WTC11 (cell line): Measurements from ENCODE around the gene MUC2. TPM values are rescaled to one million over a fixed set of nuclear protein-coding genes. Genes with fewer than 3 reads are reported as not detected.

Experiments used
- ATAC-seq: fragments of 200-7000 bp; cut with Tn5 transposase; 2 replicates; pipeline ENCODE4 v1.10.0; 2021; ENCODE audit warnings: mild to moderate bottlenecking, moderate library complexity
- CTCF ChIA-PET: fragments of 300-600 bp; sonication (Branson Sonifier 250); formaldehyde crosslinking; loops from one replicate; lab custom pipeline; 2021; ENCODE audit warnings: antibody characterized with exemption; lab: Charles Lee
- POLR2A ChIA-PET: fragments of 350-600 bp; sonication (Branson Sonifier 250); formaldehyde crosslinking; loops from one replicate; lab custom pipeline; 2021; ENCODE audit warnings: antibody characterized with exemption; lab: Charles Lee
- DNase-seq: peaks from one replicate; pipeline ENCODE4 v3.0.0; 2021; ENCODE audit warnings: low spot score
- H3K27ac Mint-ChIP-seq: 2 replicates; pipeline ENCODE4 v1.8.0; 2021; ENCODE audit warnings: mixed read lengths
- H3K27me3 Mint-ChIP-seq: 2 replicates; pipeline ENCODE4 v1.8.0; 2021; ENCODE audit warnings: low read depth, mild to moderate bottlenecking, moderate library complexity, mixed read lengths
- H3K36me3 Mint-ChIP-seq: 2 replicates; pipeline ENCODE4 v1.8.0; 2021; ENCODE audit warnings: mixed read lengths
- H3K4me1 Mint-ChIP-seq: 2 replicates; pipeline ENCODE4 v1.8.0; 2022; ENCODE audit warnings: mixed read lengths
- H3K4me3 Mint-ChIP-seq: 2 replicates; pipeline ENCODE4 v1.8.0; 2021; ENCODE audit warnings: mild to moderate bottlenecking, moderate library complexity, mixed read lengths
- H3K9me3 Mint-ChIP-seq: 2 replicates; pipeline ENCODE4 v1.8.0; 2021; ENCODE audit warnings: mixed read lengths
- ATF1 ChIP-seq: sonication (generic); formaldehyde crosslinking; IDR thresholded peaks from 2 replicates; pipeline ENCODE4 v1.8.1; 2023; ENCODE audit warnings: mild to moderate bottlenecking, moderate library complexity, missing genetic modification reagents
- CBFB ChIP-seq: sonication (generic); formaldehyde crosslinking; IDR thresholded peaks from 2 replicates; pipeline ENCODE4 v1.8.1; 2022; ENCODE audit warnings: mild to moderate bottlenecking, low read depth, missing genetic modification reagents
- E2F4 ChIP-seq: sonication (generic); formaldehyde crosslinking; IDR thresholded peaks from 2 replicates; pipeline ENCODE4 v1.8.1; 2022; ENCODE audit warnings: low read depth, mild to moderate bottlenecking, moderate library complexity, missing genetic modification reagents, borderline replicate concordance
- FOXK1 ChIP-seq: sonication (generic); formaldehyde crosslinking; IDR thresholded peaks from 2 replicates; pipeline ENCODE4 v1.8.0; 2022; ENCODE audit warnings: mild to moderate bottlenecking, moderate library complexity, missing genetic modification reagents
- GTF2I ChIP-seq: fragments of 250-450 bp; sonication (Bioruptor Pico); conservative IDR thresholded peaks from 2 replicates; pipeline ENCODE4 v1.4.0; 2021; ENCODE audit warnings: mild to moderate bottlenecking
- KAT7 ChIP-seq: sonication (generic); formaldehyde crosslinking; IDR thresholded peaks from 2 replicates; pipeline ENCODE4 v1.8.1; 2023; ENCODE audit warnings: missing genetic modification reagents, mild to moderate bottlenecking, borderline replicate concordance
- NFYB ChIP-seq: sonication (generic); formaldehyde crosslinking; conservative IDR thresholded peaks from 2 replicates; pipeline ENCODE4 v1.8.0; 2022; ENCODE audit warnings: low read depth, missing genetic modification reagents
- NR2C2 ChIP-seq: sonication (generic); formaldehyde crosslinking; IDR thresholded peaks from 2 replicates; pipeline ENCODE4 v1.8.0; 2022; ENCODE audit warnings: mild to moderate bottlenecking, missing genetic modification reagents
- NR3C1 ChIP-seq: sonication (generic); formaldehyde crosslinking; conservative IDR thresholded peaks from 2 replicates; pipeline ENCODE4 v1.8.1; 2023; ENCODE audit warnings: low read depth, mild to moderate bottlenecking, missing genetic modification reagents
- SMAD4 ChIP-seq: sonication (generic); formaldehyde crosslinking; IDR thresholded peaks from 2 replicates; pipeline ENCODE4 v1.8.0; 2022; ENCODE audit warnings: mild to moderate bottlenecking, missing genetic modification reagents
- STAT6 ChIP-seq: sonication (generic); formaldehyde crosslinking; conservative IDR thresholded peaks from 2 replicates; pipeline ENCODE4 v1.8.1; 2023; ENCODE audit warnings: mild to moderate bottlenecking, low read depth, missing genetic modification reagents, moderate library complexity
- TEAD1 ChIP-seq: sonication (generic); formaldehyde crosslinking; IDR thresholded peaks from 2 replicates; pipeline ENCODE4 v1.8.0; 2022; ENCODE audit warnings: mild to moderate bottlenecking, missing genetic modification reagents
- ZNF121 ChIP-seq: sonication (generic); formaldehyde crosslinking; IDR thresholded peaks from 2 replicates; pipeline ENCODE4 v1.8.0; 2023; ENCODE audit warnings: missing genetic modification reagents
- ZNF396 ChIP-seq: fragments of 250-450 bp; sonication (Bioruptor Pico); IDR thresholded peaks from 2 replicates; pipeline ENCODE4 v1.8.0; 2021; ENCODE audit warnings: mild to moderate bottlenecking, moderate library complexity, borderline replicate concordance
- ZNF425 ChIP-seq: fragments of 250-450 bp; sonication (Bioruptor Pico); conservative IDR thresholded peaks from 2 replicates; pipeline ENCODE4 v1.9.0; 2021; ENCODE audit warnings: mild to moderate bottlenecking
- ZNF532 ChIP-seq: fragments of 250-450 bp; sonication (Bioruptor Pico); IDR thresholded peaks from 2 replicates; pipeline ENCODE4 v1.9.0; 2021; ENCODE audit warnings: mild to moderate bottlenecking, borderline replicate concordance
- ZNF671 ChIP-seq: fragments of 250-450 bp; sonication (Bioruptor Pico); IDR thresholded peaks from 2 replicates; pipeline ENCODE4 v1.8.0; 2021; ENCODE audit warnings: mild to moderate bottlenecking
- ZSCAN18 ChIP-seq: fragments of 250-450 bp; sonication (Bioruptor Pico); IDR thresholded peaks from 2 replicates; pipeline ENCODE4 v2.1.2; 2022; ENCODE audit warnings: mild to moderate bottlenecking, moderate library complexity
- total RNA-seq: library from RNA; stranded (reverse); gene quantifications from 3 replicates; pipeline ENCODE4 v1.2.3, GENCODE V29; 2021

MUC2 gene
- total RNA-seq, 1 experiment from 2014 or later, result 0.22 TPM

GRCh38 chr11:1076061-1076665 is 1.5 kb downstream of the MUC2 start:
- TF ChIP-seq SMAD4, result no peak
- TF ChIP-seq GTF2I (CRISPR knock-in tag), result no peak
- TF ChIP-seq CBFB, result no peak
- TF ChIP-seq ZNF121, result no peak
- TF ChIP-seq FOXK1 (CRISPR knock-in tag), result no peak
- no peak overlapping the region for H3K27ac Mint-ChIP-seq
- H3K4me1 Mint-ChIP-seq, result no peaks in the 10 kb centered on the region

GRCh38 chr11:1077033-1077416 is 2.4 kb downstream of the MUC2 start:
- ChIA-PET POLR2A (no interaction called here), CTCF (interaction anchor here (0.8 to 1.2 kb wide), 2 partner anchors 26 to 63 kb away, joined by 3 read pairs; no protein-coding TSS in a partner anchor)
- DNase-seq, result no peak
- TF ChIP-seq NFYB (CRISPR knock-in tag) (no peak), STAT6 (CRISPR knock-in tag) (no peak), NR3C1 (CRISPR knock-in tag) (no peak), ATF1 (CRISPR knock-in tag) (no peak), ZNF671 (CRISPR knock-in tag) (no peak), ZNF532 (no peak), KAT7 (no peak), E2F4 (CRISPR knock-in tag) (no peak), ZNF396 (CRISPR knock-in tag) (no peak), ZSCAN18 (CRISPR knock-in tag) (no peak), ZNF425 (CRISPR knock-in tag) (no peak), NR2C2 (CRISPR knock-in tag) (no peak), TEAD1 (CRISPR knock-in tag) (no peak)
- H3K27ac Mint-ChIP-seq, result no peak overlapping the region
- H3K4me3 Mint-ChIP-seq, result no peak overlapping the region
- H3K9me3 Mint-ChIP-seq, result no peaks in the 10 kb centered on the region
- no peaks in the 10 kb centered on the region for H3K27me3 Mint-ChIP-seq
- H3K36me3 Mint-ChIP-seq, result no peaks in the 10 kb centered on the region
- no peak for ATAC-seq
- no peaks in the 10 kb centered on the region for H3K4me1 Mint-ChIP-seq

More at GRCh38 chr11:1076061-1076665, 1.5 kb downstream of the MUC2 start:
- CTCF ChIA-PET, result no interaction called here
- ATAC-seq, result no peak
- Mint-ChIP-seq H3K27me3 (no peaks in the 10 kb centered on the region), H3K36me3 (no peaks in the 10 kb centered on the region), H3K4me3 (no peak overlapping the region), H3K9me3 (no peaks in the 10 kb centered on the region)
- POLR2A ChIA-PET, result no interaction called here
- DNase-seq, result no peak
